Erythroblast (primary cell): ENCODE results near the gene PFN4.

ENCODE experiments used
- GATA1 ChIP-seq: IDR thresholded peaks from 2 replicates; pipeline ENCODE4 v1.6.1; 2011; ENCODE audit warnings: low read depth, mild to moderate bottlenecking, control low read depth, low read length, moderate library complexity
- POLR2A ChIP-seq: IDR thresholded peaks from 2 replicates; pipeline ENCODE4 v1.6.1; 2011; ENCODE audit warnings: mild to moderate bottlenecking, low read length

- TF ChIP-seq POLR2A: no peak
- no peak for TF ChIP-seq GATA1
These were observed 2.1 kb downstream of the PFN4 start for GRCh38 chr2:24121066-24121465.
